A549 (cell line): Measurements from ENCODE around the gene ZBED1. TPM values are rescaled to one million over a fixed set of nuclear protein-coding genes. Genes with fewer than 3 reads are reported as not detected.
"Not testable (repeated sequence)": the region's sequence is repeated elsewhere in the genome, so short reads cannot be mapped to it uniquely, and the experiment has no call there.

Experiments
- ATAC-seq, 2 experiments: fragments of 200-7000 bp in 1 of 2; fragments of >200 bp in 1 of 2; cut with Nextera tagmentation in 1 of 2; cut with Tn5 transposase in 1 of 2; 3 replicates each; pipeline versions ENCODE4 v1.8.0 to v1.9.1; 2018 to 2020; ENCODE audit warnings: mild to moderate bottlenecking in 1 of 2, moderate library complexity in 1 of 2
- CTCF ChIA-PET: fragments of 300-600 bp; sonication (Branson Sonifier 250); formaldehyde crosslinking; extraction: SDS; loops from one replicate; lab custom pipeline; 2021; ENCODE audit warnings: antibody characterized with exemption, inconsistent platforms; lab: Yijun Ruan, JAX
- POLR2A ChIA-PET: fragments of 350-600 bp; formaldehyde crosslinking; extraction: SDS; loops from one replicate; lab custom pipeline; 2021; ENCODE audit warnings: antibody characterized with exemption, inconsistent platforms; lab: Yijun Ruan, JAX
- DNase-seq, 2 experiments: peaks; one replicate each; pipeline versions ENCODE4 v3.0.0 to v3.0.0-alpha.2; 2011 to 2016; ENCODE audit warnings: low read depth in 1 of 2, low spot score in 1 of 2
- FAIRE-seq: peaks from 2 replicates; lab custom pipeline; 2011; peaks lifted over from hg19 to GRCh38; lab: Jason Lieb, UNC
- H3K27ac ChIP-seq, 2 experiments: fragments of >200 bp; sonication (Bioruptor Twin); formaldehyde crosslinking; 3 replicates each; pipeline ENCODE4 v1.5.1; 2016 to 2017
- H3K4me1 ChIP-seq: fragments of >200 bp; sonication (Bioruptor Twin); formaldehyde crosslinking; 3 replicates; pipeline ENCODE4 v1.6.1; 2016
- H3K4me2 ChIP-seq: fragments of >200 bp; sonication (Bioruptor Twin); formaldehyde crosslinking; 3 replicates; pipeline ENCODE4 v1.6.1; 2016
- H3K4me3 ChIP-seq: fragments of >200 bp; sonication (Bioruptor Twin); formaldehyde crosslinking; 3 replicates; pipeline ENCODE4 v1.5.1; 2016
- H3K9me3 ChIP-seq: fragments of >200 bp; sonication (Bioruptor Twin); formaldehyde crosslinking; 3 replicates; pipeline ENCODE4 v1.6.1; 2016
- CBX8 ChIP-seq: fragments of 200-600 bp; sonication (generic); IDR thresholded peaks from 2 replicates; pipeline ENCODE4 v1.6.1; 2016
- CHD4 ChIP-seq: fragments of 200-600 bp; sonication (generic); IDR thresholded peaks from 2 replicates; pipeline ENCODE4 v1.6.1; 2016; ENCODE audit warnings: antibody characterized with exemption, mild to moderate bottlenecking, borderline replicate concordance
- FOSB ChIP-seq: fragments of 250-450 bp; sonication (Bioruptor Pico); IDR thresholded peaks from 2 replicates; pipeline ENCODE4 v1.5.0; 2020; ENCODE audit warnings: mild to moderate bottlenecking, moderate library complexity
- FOSL2 ChIP-seq, 2 experiments: fragments of 450-650 bp in 1 of 2; fragments of >200 bp in 1 of 2; sonication (Bioruptor Twin) in 1 of 2; formaldehyde crosslinking; IDR thresholded peaks; 2 replicates each; pipeline versions ENCODE4 v1.5.0 to v1.6.1; 2016 to 2020; ENCODE audit warnings: mild to moderate bottlenecking in 1 of 2, moderate library complexity in 1 of 2
- FOXS1 ChIP-seq: fragments of 250-450 bp; sonication (Bioruptor Pico); IDR thresholded peaks from 2 replicates; pipeline ENCODE4 v1.5.0; 2020; ENCODE audit warnings: mild to moderate bottlenecking, moderate library complexity
- KDM1A ChIP-seq: fragments of 200-600 bp; sonication (generic); IDR thresholded peaks from 2 replicates; pipeline ENCODE4 v1.6.1; 2016; ENCODE audit warnings: low read depth, mild to moderate bottlenecking
- MYC ChIP-seq: IDR thresholded peaks from 2 replicates; pipeline ENCODE4 v1.6.1; 2012; ENCODE audit warnings: mild to moderate bottlenecking, inconsistent platforms, low read length, improper control_type of control experiment, borderline replicate concordance
- NPAS2 ChIP-seq: fragments of 250-450 bp; sonication (Bioruptor Pico); IDR thresholded peaks from 2 replicates; pipeline ENCODE4 v1.8.0; 2022; ENCODE audit warnings: mild to moderate bottlenecking, moderate library complexity, borderline replicate concordance
- NR3C1 ChIP-seq: fragments of >200 bp; sonication (Bioruptor Twin); formaldehyde crosslinking; IDR thresholded peaks from 3 replicates; pipeline ENCODE4 v1.6.1; 2017
- PHF8 ChIP-seq: fragments of 200-600 bp; sonication (generic); IDR thresholded peaks from 2 replicates; pipeline ENCODE4 v1.6.1; 2016; ENCODE audit warnings: low read depth, mild to moderate bottlenecking, antibody characterized with exemption, moderate library complexity, borderline replicate concordance
- POLR2A ChIP-seq: IDR thresholded peaks from 2 replicates; pipeline ENCODE4 v1.6.1; 2012; ENCODE audit warnings: mild to moderate bottlenecking, low read length
- POLR2AphosphoS2 ChIP-seq: conservative IDR thresholded peaks from 2 replicates; pipeline ENCODE4 v1.6.1; 2012; ENCODE audit warnings: low read length, improper control_type of control experiment, inconsistent platforms
- RAD21 ChIP-seq, 2 experiments: fragments of >200 bp in 1 of 2; sonication (Bioruptor Twin) in 1 of 2; formaldehyde crosslinking in 1 of 2; IDR thresholded peaks in 1 of 2; conservative IDR thresholded peaks in 1 of 2; 2 replicates in 1 of 2; 3 replicates in 1 of 2; pipeline ENCODE4 v1.6.1; 2012 to 2018; ENCODE audit warnings: inconsistent platforms in 1 of 2
- RCOR1 ChIP-seq: fragments of 150-350 bp; IDR thresholded peaks from 2 replicates; pipeline ENCODE4 v1.6.1; 2014; ENCODE audit warnings: antibody characterized with exemption, low read length, low read depth
- RFX5 ChIP-seq: fragments of 450-650 bp; IDR thresholded peaks from 2 replicates; pipeline ENCODE4 v1.7.1; 2014; ENCODE audit warnings: antibody characterized with exemption, mild to moderate bottlenecking, moderate library complexity
- RNF2 ChIP-seq: fragments of 200-600 bp; sonication (generic); IDR thresholded peaks from 2 replicates; pipeline ENCODE4 v1.6.1; 2016; ENCODE audit warnings: low read depth, mild to moderate bottlenecking, antibody characterized with exemption, moderate library complexity, borderline replicate concordance
- TFCP2L1 ChIP-seq: fragments of 250-450 bp; sonication (Bioruptor Pico); IDR thresholded peaks from 2 replicates; pipeline ENCODE4 v1.5.0; 2021; ENCODE audit warnings: mild to moderate bottlenecking
- ZNF302 ChIP-seq: fragments of 250-450 bp; sonication (Bioruptor Pico); IDR thresholded peaks from 2 replicates; pipeline ENCODE4 v1.9.0; 2021; ENCODE audit warnings: inconsistent platforms, mild to moderate bottlenecking, moderate library complexity
- WGBS: methylation state at CpG from one replicate; pipeline ENCODE4 v1.1.6; 2017; ENCODE audit errors: missing lambda C conversion rate; 5-methylcytosine and 5-hydroxymethylcytosine counted together
- polyA plus RNA-seq, 4 experiments: library from polyadenylated mRNA; depleted of rRNA in 3 of 4; stranded (reverse); fragments of >200 nt; fragmentation: RNase III in 1 of 4; extraction: RNeasy Plus Mini Kit Qiagen cat#74134 plus additional on column Dnase treatment in 1 of 4; gene quantifications; 2 replicates in 3 of 4; 3 replicates in 1 of 4; pipeline ENCODE4 v1.2.3, GENCODE V29; 2011 to 2017

The ZBED1 gene
- polyA plus RNA-seq, 2 of the 4 experiments (the other 2 are of a cell fraction) = 19.7 to 21.9 TPM

DNA sequence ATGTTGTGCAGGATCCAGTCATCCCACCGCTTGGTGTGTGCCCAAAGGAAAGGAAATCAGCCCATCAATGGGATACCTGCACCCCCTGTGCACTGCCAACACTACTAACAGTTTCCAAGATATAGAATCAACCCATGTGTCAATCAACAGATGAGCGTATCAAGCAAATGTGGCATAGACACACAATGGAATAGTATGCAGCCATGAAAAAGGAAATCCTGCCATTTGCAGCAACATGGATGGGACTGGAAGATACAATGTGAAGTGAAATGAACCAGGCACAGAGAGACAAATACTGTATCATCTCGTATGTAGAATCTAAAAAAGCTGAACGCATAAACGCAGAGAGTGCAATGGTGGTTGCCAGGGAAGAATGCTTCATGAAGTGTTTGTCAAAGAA, 20.8 kb downstream of the ZBED1 start:
- TF ChIP-seq KDM1A (0 out of 2 replicates have a peak, but pooled peaks have one; percentile 39), CHD4 (0 out of 2 replicates have a peak, but pooled peaks have one; percentile 21)
- CTCF ChIA-PET, H3K27ac ChIP-seq, H3K4me3 ChIP-seq, FAIRE-seq, DNase-seq, H3K4me2 ChIP-seq, ATAC-seq, H3K9me3 ChIP-seq, H3K4me1 ChIP-seq, POLR2A ChIA-PET: not testable (repeated sequence)
- WGBS = 88% methylated on average over 5 of the region's 5 CpGs

DNA sequence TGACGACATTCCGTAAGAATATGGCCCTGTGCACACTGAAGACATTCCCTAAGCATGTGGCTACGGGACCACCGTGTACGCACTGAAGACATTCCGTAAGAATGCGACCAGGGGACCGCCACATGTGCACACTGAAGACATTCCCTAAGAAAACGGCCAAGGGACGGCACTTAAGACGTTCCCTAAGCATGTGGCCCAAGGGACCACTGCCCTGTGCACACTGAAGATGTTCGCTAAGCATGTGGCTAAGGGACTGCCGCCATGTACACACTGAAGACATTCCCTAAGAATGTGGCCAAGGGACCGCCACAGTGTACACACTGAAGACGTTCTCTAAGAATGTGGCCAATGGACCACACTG, 21.4 kb downstream of the ZBED1 start:
- ChIA-PET CTCF (no interaction called here), POLR2A (no interaction called here)
- ATAC-seq = no peak
- DNase-seq = peak in 1 of 2 experiments; percentile 43
- no peaks in the 10 kb centered on the region for H3K9me3 ChIP-seq
- TF ChIP-seq NR3C1 (no peak), RCOR1 (no peak), POLR2A (no peak), NPAS2 (CRISPR knock-in tag) (no peak), MYC (no peak), PHF8 (no peak), CBX8 (no peak)
- H3K4me2 ChIP-seq = no peak overlapping the region
- no peak for FAIRE-seq
- no peak overlapping the region for H3K4me3 ChIP-seq
- WGBS = 92% methylated on average over 15 of the region's 15 CpGs
- H3K4me1 ChIP-seq = peaks cover 5% of the 10 kb centered on the region; the same call in 2 of the 3 replicates
- no peak overlapping the region for H3K27ac ChIP-seq

DNA sequence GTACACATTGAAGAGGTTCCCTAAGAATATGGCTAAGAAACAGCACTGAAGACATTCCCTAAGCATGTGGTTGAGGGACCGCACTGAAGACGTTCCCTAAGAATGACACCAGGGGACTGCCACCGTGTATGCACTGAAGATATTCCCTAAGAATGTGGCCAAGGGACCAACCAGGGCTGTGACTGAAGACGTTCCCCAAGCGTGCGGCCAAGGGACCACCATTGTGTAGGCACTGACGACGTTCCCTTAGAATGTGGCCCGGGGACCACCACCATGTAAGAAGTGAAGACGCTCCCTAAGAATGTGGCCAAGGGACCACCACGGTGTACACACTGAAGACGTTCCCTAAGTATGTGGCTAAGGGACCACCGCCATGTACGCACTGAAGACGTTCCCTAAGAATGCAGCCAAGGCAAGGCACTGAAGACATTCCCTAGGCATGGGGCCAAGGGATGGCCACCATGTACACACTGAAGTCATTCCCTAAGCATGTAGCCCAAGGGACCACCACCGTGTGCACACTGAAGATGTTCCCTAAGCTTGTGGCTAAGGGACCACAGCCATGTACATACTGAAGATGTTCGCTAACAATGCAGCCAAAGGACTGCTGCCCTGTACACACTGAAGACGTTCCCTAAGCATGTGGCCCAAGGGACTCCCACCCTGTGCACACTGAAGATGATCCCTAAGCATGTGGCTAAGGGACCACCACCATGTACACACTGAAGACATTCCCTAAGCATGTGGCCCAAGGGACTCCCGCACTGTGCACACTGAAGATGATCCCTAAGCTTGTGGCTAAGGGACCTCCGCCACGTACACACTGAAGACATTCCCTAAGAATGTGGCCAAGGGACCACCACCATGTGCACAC, 22.0 kb downstream of the ZBED1 start:
- H3K9me3 ChIP-seq = no peaks in the 10 kb centered on the region
- H3K4me2 ChIP-seq = no peak overlapping the region
- H3K27ac ChIP-seq = no peak overlapping the region
- FAIRE-seq (no peak), ATAC-seq (no peak; a peak in 1 of 6 replicates), DNase-seq (peak in 1 of 2 experiments; percentile 65)
- 81% methylated on average over 20 of the region's 21 CpGs for WGBS
- ChIA-PET CTCF (no interaction called here), POLR2A (no interaction called here)
- H3K4me1 ChIP-seq = peaks cover 6% of the 10 kb centered on the region; the same call in 2 of the 3 replicates
- no peak for TF ChIP-seq NPAS2 (CRISPR knock-in tag)
- no peak for TF ChIP-seq FOSL2 (IDR thresholded peaks at IDR 0.05)
- TF ChIP-seq FOSL2 (CRISPR knock-in tag; IDR thresholded peaks at IDR 0.05) = no peak
- no peak for TF ChIP-seq ZNF302 (CRISPR knock-in tag)
- TF ChIP-seq FOXS1 = no peak
- TF ChIP-seq RAD21 (conservative IDR thresholded peaks at IDR 0.05 in 1 of 2, IDR thresholded peaks at IDR 0.05 in 1 of 2) = no peak
- TF ChIP-seq POLR2AphosphoS2 = no peak
- no peak for TF ChIP-seq TFCP2L1
- TF ChIP-seq RFX5 = no peak
- no peak for TF ChIP-seq RNF2
- no peak for TF ChIP-seq FOSB (CRISPR knock-in tag)
- no peak overlapping the region for H3K4me3 ChIP-seq

DNA sequence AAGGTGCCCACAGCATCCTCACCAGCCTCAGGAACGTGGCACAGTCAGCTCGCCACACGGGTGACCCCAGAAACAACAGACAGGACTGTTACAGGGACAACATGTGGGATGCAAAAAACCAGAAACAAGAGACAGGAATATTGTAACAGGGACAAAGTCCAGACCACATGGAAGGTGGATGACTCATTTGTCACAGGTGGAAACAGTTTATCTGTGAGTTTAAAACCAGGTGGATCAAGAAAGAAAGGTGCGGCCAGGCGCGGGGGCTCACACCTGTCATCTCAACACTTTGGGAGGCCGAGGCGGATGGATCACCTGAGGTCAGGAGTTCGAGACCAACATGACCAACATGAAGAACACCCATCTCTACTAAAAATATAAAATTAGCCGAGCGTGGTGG, 23.5 kb downstream of the ZBED1 start:
- POLR2A ChIA-PET, H3K4me2 ChIP-seq, FAIRE-seq, CTCF ChIA-PET, H3K9me3 ChIP-seq, H3K27ac ChIP-seq, H3K4me3 ChIP-seq, DNase-seq, ATAC-seq: not testable (repeated sequence)
- whole genome bisulfite sequencing = 84% methylated on average over 11 of the region's 11 CpGs
- H3K4me1 ChIP-seq = peaks cover 19% of the 10 kb centered on the region; the same call in 2 of the 3 replicates
